ENCODE results near the gene JAZF1. TPM values are rescaled to one million over a fixed set of nuclear protein-coding genes. Genes with fewer than 3 reads are reported as not detected.
A peak's percentile ranks its signal among the peaks of the same experiment; 100 is the strongest.

The JAZF1 gene
- total and polyA plus RNA-seq, 8 donors: 4.0 to 13.9 (median 6.0) TPM

- ATAC-seq: no peak
- intact Hi-C loops (cut with DNase I): no loop called here
- H3K4me3 ChIP-seq: no peak overlapping the region
- H3K9me3 ChIP-seq: no peaks in the 10 kb centered on the region
- no peak overlapping the region for H3K27ac ChIP-seq
- no peak for DNase-seq
- no peaks in the 10 kb centered on the region for H3K36me3 ChIP-seq
- 79% methylated on average over 5 of the region's 5 CpGs for WGBS, 2 donors
- no peak for FAIRE-seq
- TF ChIP-seq CTCF (IDR thresholded peaks at IDR 0.05): no peak
- H3K27me3 ChIP-seq: no peaks in the 10 kb centered on the region
- peaks cover 0 to 3% (median 3%) of the 10 kb centered on the region in 3 donors for H3K4me1 ChIP-seq
Measured at GRCh38 chr7:28183627-28184026, 3.0 kb upstream of the JAZF1 start.

GRCh38 chr7:28182071-28182471 lies 1.5 kb upstream of the JAZF1 start:
- Histone ChIP-seq H3K27ac (no peak overlapping the region), H3K4me3 (no peak overlapping the region), H3K36me3 (no peaks in the 10 kb centered on the region), H3K4me1 (peaks cover 3 to 14% (median 7%) of the 10 kb centered on the region in 3 donors), H3K9me3 (no peaks in the 10 kb centered on the region), H3K27me3 (no peaks in the 10 kb centered on the region)
- TF ChIP-seq CTCF (IDR thresholded peaks at IDR 0.05): no peak
- WGBS, 2 donors: 61 to 63% methylated on average over 2 of the region's 2 CpGs
- intact Hi-C loops (cut with DNase I): no loop called here
- DNase-seq: peak in 1 of 6 donors; percentile 14
- no peak for ATAC-seq
- no peak for FAIRE-seq

GRCh38 chr7:28181416-28181815 lies 821 bp upstream of the JAZF1 start:
- H3K4me1 ChIP-seq: peaks cover 3 to 14% (median 7%) of the 10 kb centered on the region in 3 donors
- no peaks in the 10 kb centered on the region for H3K27me3 ChIP-seq
- FAIRE-seq: no peak
- peak overlapping the region in 1 of 4 donors; percentile 68 for H3K27ac ChIP-seq
- no peak for TF ChIP-seq CTCF (IDR thresholded peaks at IDR 0.05)
- WGBS, 2 donors: 89% methylated on average over 5 of the region's 5 CpGs
- DNase-seq: no peak
- ATAC-seq: no peak
- no peaks in the 10 kb centered on the region for H3K36me3 ChIP-seq
- no peak overlapping the region for H3K4me3 ChIP-seq
- H3K9me3 ChIP-seq: no peaks in the 10 kb centered on the region
- intact Hi-C loops (cut with DNase I): no loop called here

GRCh38 chr7:28180031-28180363 lies 598 bp downstream of the JAZF1 start:
- DNase-seq (no peak), FAIRE-seq (no peak), ATAC-seq (no peak)
- no peaks in the 10 kb centered on the region for H3K27me3 ChIP-seq
- peaks cover 3 to 14% (median 7%) of the 10 kb centered on the region in 3 donors for H3K4me1 ChIP-seq
- no peaks in the 10 kb centered on the region for H3K9me3 ChIP-seq
- no peak for TF ChIP-seq CTCF (IDR thresholded peaks at IDR 0.05)
- H3K27ac ChIP-seq: peak overlapping the region in 3 of 4 donors; percentile 59 to 69 (median 68)
- WGBS, 2 donors: 0 to 1% methylated on average over 8 to 55 of the region's 55 CpGs
- no peaks in the 10 kb centered on the region for H3K36me3 ChIP-seq
- H3K4me3 ChIP-seq: peak overlapping the region; percentile 55 to 78 (median 66)
- intact Hi-C loops (cut with DNase I): no loop called here

GRCh38 chr7:28179120-28180030 lies 1.2 kb downstream of the JAZF1 start:
- H3K27me3 ChIP-seq: no peaks in the 10 kb centered on the region
- peak; percentile 74 to 85 (median 81) for ATAC-seq
- DNase-seq: peak; percentile 67 to 89 (median 76)
- WGBS, 2 donors: 1 to 3% methylated on average over 33 to 96 of the region's 96 CpGs
- peak overlapping the region; percentile 37 to 64 (median 50) for H3K27ac ChIP-seq
- intact Hi-C loops (cut with DNase I): no loop called here
- no peak for FAIRE-seq
- H3K4me1 ChIP-seq: peaks cover 3 to 14% (median 7%) of the 10 kb centered on the region in 3 donors
- TF ChIP-seq CTCF (IDR thresholded peaks at IDR 0.05): no peak
- H3K4me3 ChIP-seq: peak overlapping the region; percentile 55 to 78 (median 66)
- H3K9me3 ChIP-seq: no peaks in the 10 kb centered on the region
- H3K36me3 ChIP-seq: no peaks in the 10 kb centered on the region

All from pancreas (tissue), 10 donors.